K562 (cell line): ENCODE data around the gene CCDC78. TPM values are rescaled to one million over a fixed set of nuclear protein-coding genes. Genes with fewer than 3 reads are reported as not detected.

Experiments used
- ATAC-seq: fragments of 200-7000 bp; cut with Tn5 transposase; 3 replicates; pipeline ENCODE4 v1.9.1; 2020; ENCODE audit warnings: moderate library complexity
- BruUV-seq: library from RNA; stranded (reverse); fragments of 400-500 nt; replicated peaks from 2 replicates; lab custom pipeline; 2021; lab: Mats Ljungman, UMichigan
- CTCF ChIA-PET: fragments of 300-600 bp; formaldehyde crosslinking; extraction: SDS; loops from one replicate; lab custom pipeline; 2021; ENCODE audit warnings: low intra/inter-chr PET ratio; lab: Yijun Ruan, JAX
- POLR2A ChIA-PET: fragments of 300-600, 350-650 bp; sonication (Branson Sonifier 250); formaldehyde crosslinking; extraction: SDS; loops from one replicate; lab custom pipeline; 2021; ENCODE audit warnings: antibody characterized with exemption, inconsistent platforms; lab: Yijun Ruan, JAX
- DNase-seq, 4 experiments: peaks; one replicate each; pipeline versions ENCODE4 v3.0.0 to v3.0.0-alpha.2; 2011 to 2018; ENCODE audit warnings: low spot score in 3 of 4, mixed read lengths in 3 of 4; ENCODE audit errors: extremely low read depth in 1 of 4
- FAIRE-seq: peaks from 2 replicates; lab custom pipeline; 2011; peaks lifted over from hg19 to GRCh38; lab: Jason Lieb, UNC
- H2AFZ ChIP-seq: 2 replicates; pipeline ENCODE4 v1.6.0; 2011; ENCODE audit warnings: low read depth, low read length, control low read depth, inconsistent platforms
- H3K27ac ChIP-seq: fragments of 200-600 bp; 3 replicates; pipeline ENCODE4 v1.8.0; 2011; ENCODE audit warnings: low read depth, mild to moderate bottlenecking, control low read depth, inconsistent platforms, low read length, moderate library complexity, mixed read lengths; ENCODE audit errors: extremely low read depth
- H3K27me3 ChIP-seq, 2 experiments: fragments of 300-600 bp in 1 of 2; 2 replicates in 1 of 2; 3 replicates in 1 of 2; pipeline versions ENCODE4 v1.6.0 to v1.8.0; 2011; ENCODE audit warnings: inconsistent platforms in 2 of 2, low read length in 2 of 2, mild to moderate bottlenecking in 1 of 2, mixed read lengths in 1 of 2, moderate library complexity in 1 of 2; ENCODE audit not compliant: control insufficient read depth in 2 of 2, insufficient read depth in 2 of 2
- H3K36me3 ChIP-seq: fragments of 300-600 bp; 3 replicates; pipeline ENCODE4 v1.8.0; 2011; ENCODE audit warnings: mild to moderate bottlenecking, low read length, inconsistent platforms; ENCODE audit not compliant: control insufficient read depth, insufficient read depth
- H3K4me1 ChIP-seq, 2 experiments: fragments of 200-600 bp in 1 of 2; replicated peaks in 1 of 2; 2 replicates in 1 of 2; 3 replicates in 1 of 2; pipeline versions ENCODE4 v1.5.1 to v1.8.0; 2011; ENCODE audit warnings: inconsistent platforms in 2 of 2, low read length in 2 of 2, mild to moderate bottlenecking in 1 of 2, mixed read lengths in 1 of 2, moderate library complexity in 1 of 2; ENCODE audit not compliant: control insufficient read depth in 2 of 2, insufficient read depth in 2 of 2
- H3K4me2 ChIP-seq: 2 replicates; pipeline ENCODE4 v1.6.1; 2011; ENCODE audit warnings: low read length, control low read depth, inconsistent platforms, mixed read lengths; ENCODE audit not compliant: insufficient read depth
- H3K4me3 ChIP-seq: fragments of 200-600 bp; sonication (generic), shearing (Covaris generic); 2 replicates; pipeline ENCODE4 v1.5.1; 2016; ENCODE audit warnings: control low read depth, inconsistent platforms
- H3K79me2 ChIP-seq: fragments of 200-600 bp; 3 replicates; pipeline ENCODE4 v1.8.0; 2011; ENCODE audit warnings: low read length, inconsistent platforms; ENCODE audit not compliant: control insufficient read depth, insufficient read depth
- H3K9ac ChIP-seq, 2 experiments: 2 replicates each; pipeline versions ENCODE4 v1.6.0 to v1.6.1; 2011; ENCODE audit warnings: low read depth in 2 of 2, low read length in 2 of 2, control low read depth in 1 of 2, inconsistent platforms in 1 of 2, mild to moderate bottlenecking in 1 of 2, mixed read lengths in 1 of 2; ENCODE audit not compliant: insufficient read depth in 1 of 2
- H3K9me1 ChIP-seq: one replicate; pipeline ENCODE4 v1.6.0; 2011; ENCODE audit warnings: inconsistent platforms, mild to moderate bottlenecking, low read length, moderate library complexity; ENCODE audit not compliant: control insufficient read depth, insufficient read depth
- H3K9me3 ChIP-seq: replicated peaks from 2 replicates; pipeline ENCODE4 v1.5.1; 2011; ENCODE audit warnings: low read depth, low read length, inconsistent platforms; ENCODE audit not compliant: control insufficient read depth, insufficient read depth
- H4K20me1 ChIP-seq: replicated peaks from 2 replicates; pipeline ENCODE4 v1.6.1; 2011; ENCODE audit warnings: low read length, inconsistent platforms, mixed read lengths; ENCODE audit not compliant: control insufficient read depth, insufficient read depth
- BRF2 ChIP-seq: IDR thresholded peaks from 3 replicates; pipeline ENCODE4 v1.6.1; 2011; ENCODE audit warnings: borderline replicate concordance, mild to moderate bottlenecking; ENCODE audit not compliant: insufficient read length, insufficient read depth
- FOXA1 ChIP-seq: fragments of 450-650 bp; IDR thresholded peaks from 2 replicates; pipeline ENCODE4 v1.6.1; 2016; ENCODE audit warnings: mild to moderate bottlenecking, borderline replicate concordance
- HINFP ChIP-seq: fragments of 450-650 bp; conservative IDR thresholded peaks from 2 replicates; pipeline ENCODE4 v1.6.1; 2016; ENCODE audit warnings: missing genetic modification characterization, low read depth, mild to moderate bottlenecking, control low read depth, missing compliant biosample characterization
- MYC ChIP-seq, 2 experiments: fragments of 250-450 bp in 1 of 2; sonication (Bioruptor Pico) in 1 of 2; IDR thresholded peaks; 2 replicates each; pipeline versions ENCODE4 v1.5.1 to v1.6.1; 2012 to 2021; ENCODE audit warnings: low read depth in 2 of 2, borderline replicate concordance in 1 of 2, improper control_type of control experiment in 1 of 2, low read length in 1 of 2, mild to moderate bottlenecking in 1 of 2, moderate library complexity in 1 of 2
- NFXL1 ChIP-seq: fragments of 450-650 bp; formaldehyde crosslinking; IDR thresholded peaks from 2 replicates; pipeline ENCODE4 v1.4.0; 2021; ENCODE audit warnings: mild to moderate bottlenecking
- NRF1 ChIP-seq, 2 experiments: fragments of 450-650 bp; IDR thresholded peaks in 1 of 2; conservative IDR thresholded peaks in 1 of 2; 2 replicates each; pipeline ENCODE4 v1.6.1; 2014; ENCODE audit warnings: mild to moderate bottlenecking in 2 of 2
- PCBP1 ChIP-seq: fragments of 200-400 bp; formaldehyde crosslinking; IDR thresholded peaks from 2 replicates; pipeline ENCODE4 v1.6.1; 2018; ENCODE audit warnings: mild to moderate bottlenecking, low read depth, low read length; ENCODE audit not compliant: poor library complexity, severe bottlenecking
- SAFB ChIP-seq: fragments of 200-400 bp; formaldehyde crosslinking; IDR thresholded peaks from 2 replicates; pipeline ENCODE4 v1.6.1; 2017; ENCODE audit warnings: low read depth, low read length, borderline replicate concordance
- SRSF3 ChIP-seq: fragments of 200-400 bp; formaldehyde crosslinking; IDR thresholded peaks from 2 replicates; pipeline ENCODE4 v1.6.1; 2016; ENCODE audit warnings: mild to moderate bottlenecking, low read length, moderate library complexity; ENCODE audit not compliant: insufficient read depth
- WGBS: fragments of 100-300 bp; shearing (Covaris generic); methylation state at CpG from one replicate; pipeline ENCODE4 v1.1.6; 2016; ENCODE audit warnings: low coverage, mixed read lengths; ENCODE audit not compliant: insufficient coverage; ENCODE audit errors: missing lambda C conversion rate; 5-methylcytosine and 5-hydroxymethylcytosine counted together
- in situ Hi-C: fragments of 300-500 bp; cut with MboI; formaldehyde crosslinking; loops from 4 replicates; pipeline ENCODE4 v1.15.0; 2018; ENCODE audit warnings: inconsistent platforms, mixed read lengths
- intact Hi-C: fragments of 100-400 bp; cut with micrococcal nuclease; formaldehyde crosslinking; loops from 2 replicates; pipeline ENCODE4 v1.14.2; 2022
- polyA plus RNA-seq, 8 experiments: library from polyadenylated mRNA; depleted of rRNA in 4 of 8; stranded (reverse) in 5 of 8; unstranded in 3 of 8; fragments of >200 nt; fragmentation: Nextera tagmentation in 2 of 8; fragmentation: Illumina TruSeq in 1 of 8; extraction: Ambion mirVana in 2 of 8; extraction: Trizol in 1 of 8; gene quantifications; 2 replicates each; pipeline versions ENCODE4 v1.2.1 to v1.2.3, GENCODE V29; 2011 to 2014; ENCODE audit warnings: inconsistent platforms in 1 of 8, missing spikeins in 1 of 8
- total RNA-seq, 7 experiments: library from RNA; depleted of rRNA in 6 of 7; stranded (reverse); fragments of >200 nt in 6 of 7; fragmentation: Illumina TruSeq in 2 of 7; extraction: Trizol in 2 of 7; gene quantifications; 2 replicates each; pipeline versions ENCODE4 v1.2.1 to v1.2.3, GENCODE V29; 2011 to 2021; ENCODE audit warnings: low replicate concordance in 1 of 7
- TF ChIP-seq, protein P1 (sequence below): fragments of 250-450 bp; sonication (Bioruptor Pico); IDR thresholded peaks from 2 replicates; pipeline ENCODE4 v1.4.0; 2020; ENCODE audit warnings: mild to moderate bottlenecking

The CCDC78 gene
- total and polyA plus RNA-seq, 9 of the 15 experiments (the other 6 are each of a cell fraction or from before 2014, with no cell fraction given) = 0.24 to 17.7 (median 2.9) TPM

GRCh38 chr16:726438-727290 is at the start of gene CCDC78, which contains the start of gene HAGHL (continued):
- TF ChIP-seq MYC (IDR thresholded peaks at IDR 0.05; ENCODE audit: low read depth, low read length) = peak; percentile 58; the same call in 1 of the 2 replicates
- TF ChIP-seq MYC (CRISPR knock-in tag; IDR thresholded peaks at IDR 0.05; ENCODE audit: borderline replicate concordance, low read depth) = no peak
- TF ChIP-seq, protein P1, sequence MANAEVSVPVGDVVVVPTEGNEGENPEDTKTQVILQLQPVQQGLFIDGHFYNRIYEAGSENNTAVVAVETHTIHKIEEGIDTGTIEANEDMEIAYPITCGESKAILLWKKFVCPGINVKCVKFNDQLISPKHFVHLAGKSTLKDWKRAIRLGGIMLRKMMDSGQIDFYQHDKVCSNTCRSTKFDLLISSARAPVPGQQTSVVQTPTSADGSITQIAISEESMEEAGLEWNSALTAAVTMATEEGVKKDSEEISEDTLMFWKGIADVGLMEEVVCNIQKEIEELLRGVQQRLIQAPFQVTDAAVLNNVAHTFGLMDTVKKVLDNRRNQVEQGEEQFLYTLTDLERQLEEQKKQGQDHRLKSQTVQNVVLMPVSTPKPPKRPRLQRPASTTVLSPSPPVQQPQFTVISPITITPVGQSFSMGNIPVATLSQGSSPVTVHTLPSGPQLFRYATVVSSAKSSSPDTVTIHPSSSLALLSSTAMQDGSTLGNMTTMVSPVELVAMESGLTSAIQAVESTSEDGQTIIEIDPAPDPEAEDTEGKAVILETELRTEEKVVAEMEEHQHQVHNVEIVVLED (CRISPR knock-in tag) = no peak
- TF ChIP-seq FOXA1 = no peak
- TF ChIP-seq NRF1 (conservative IDR thresholded peaks at IDR 0.05 in 1 of 2, IDR thresholded peaks at IDR 0.05 in 1 of 2) = peak; percentile 65 to 73; a peak in 2 of 4 replicates
- TF ChIP-seq SRSF3 = no peak

DNA sequence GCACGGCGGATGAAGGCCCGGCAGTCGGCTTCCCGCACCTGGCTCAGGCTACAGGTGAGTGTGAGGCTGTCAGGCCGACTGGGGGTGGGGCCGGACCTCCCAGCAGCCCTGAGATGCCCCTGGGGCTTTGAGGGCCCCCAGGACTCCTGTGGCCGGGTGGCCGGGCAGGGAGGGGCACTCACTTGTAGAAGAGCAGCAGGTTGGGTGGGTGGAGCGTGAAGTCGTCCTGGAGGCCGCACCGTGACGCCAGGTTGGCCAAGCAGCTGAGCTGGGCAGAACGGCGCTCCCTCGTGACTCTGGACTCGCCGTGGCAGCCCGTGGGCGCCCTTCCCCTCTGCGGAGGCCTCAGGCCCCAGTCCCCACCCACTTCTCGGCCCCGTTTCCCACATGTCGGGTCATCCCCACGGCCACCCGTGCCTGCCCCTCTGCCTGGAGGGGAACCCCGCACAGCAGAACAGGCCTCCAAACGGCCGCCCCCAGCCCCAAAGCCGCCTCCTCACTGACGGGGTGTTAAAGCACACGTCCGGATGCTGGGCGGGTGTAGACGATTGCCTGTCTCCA is 49.1 kb upstream of the CCDC78 start:
- ChIA-PET POLR2A (no interaction called here), CTCF (no interaction called here)
- peaks cover 0 to 62% of the 10 kb centered on the region in 2 experiments; a peak in 3 of 5 replicates for H3K4me1 ChIP-seq
- FAIRE-seq (no peak), DNase-seq (no peak), ATAC-seq (no peak)
- in situ Hi-C loops = no loop called here
- 0 out of 2 replicates have a peak, but pooled peaks cover 2% of the 10 kb centered on the region for H4K20me1 ChIP-seq
- peaks cover 0 to 3% of the 10 kb centered on the region in 2 experiments; a peak in 2 of 5 replicates for H3K27me3 ChIP-seq
- H3K9me1 ChIP-seq = peaks cover 2% of the 10 kb centered on the region
- intact Hi-C loops = no loop called here
- no peaks in the 10 kb centered on the region for H3K79me2 ChIP-seq
- H3K4me3 ChIP-seq = no peak overlapping the region
- H3K9ac ChIP-seq = no peak overlapping the region
- BruUV-seq = no TSS peak
- H3K36me3 ChIP-seq = no peaks in the 10 kb centered on the region
- WGBS = 45% methylated on average over 28 of the region's 36 CpGs
- H3K9me3 ChIP-seq = no peaks in the 10 kb centered on the region
- H3K27ac ChIP-seq = no peak overlapping the region
- no peak overlapping the region for H3K4me2 ChIP-seq
- TF ChIP-seq SAFB (no peak), PCBP1 (peak; percentile 5), BRF2 (no peak), NFXL1 (CRISPR knock-in tag) (no peak), HINFP (tag) (no peak)
- TF ChIP-seq, protein P1 (CRISPR knock-in tag) = no peak
- H2AFZ ChIP-seq = no peak overlapping the region
